Subcutaneous adipose tissue (tissue), 4 donors: Measurements from ENCODE around the gene STRN. TPM values are rescaled to one million over a fixed set of nuclear protein-coding genes. Genes with fewer than 3 reads are reported as not detected.

Experiments used
- CTCF ChIP-seq: fragments of 450-650 bp; IDR thresholded peaks from one replicate; pipeline ENCODE4 v1.5.1; 2016; ENCODE audit warnings: low read depth, mild to moderate bottlenecking, control low read depth, antibody characterized with exemption, moderate library complexity
- total RNA-seq, 4 donors: library from RNA; depleted of rRNA; stranded (reverse); fragments of >200 nt; gene quantifications; one replicate each; pipeline ENCODE4 v1.1.0, GENCODE V29; 2016

Gene STRN
- total RNA-seq, 4 donors from 2014 or later: 21.3 to 34.9 (median 27.9) TPM

GRCh38 chr2:36904636-36905035 is 61.7 kb downstream of the STRN start:
- no peak for TF ChIP-seq CTCF

- TF ChIP-seq CTCF: no peak
These were observed 63.8 kb downstream of the STRN start for GRCh38 chr2:36902385-36903120.

- no peak for TF ChIP-seq CTCF
These were observed 73.5 kb downstream of the STRN start for GRCh38 chr2:36892805-36893204.

- no peak for TF ChIP-seq CTCF
These were observed 76.5 kb downstream of the STRN start for GRCh38 chr2:36889795-36890194.

GRCh38 chr2:36886664-36887063 is 79.7 kb downstream of the STRN start:
- TF ChIP-seq CTCF: no peak

- no peak for TF ChIP-seq CTCF
These were observed 80.7 kb downstream of the STRN start for GRCh38 chr2:36885605-36886004.

GRCh38 chr2:36882532-36882931 is 83.8 kb downstream of the STRN start:
- TF ChIP-seq CTCF: no peak
